ENCODE data around the gene DACT1. TPM values are rescaled to one million over a fixed set of nuclear protein-coding genes. Genes with fewer than 3 reads are reported as not detected.

The DACT1 gene
- total and polyA plus RNA-seq, 2 of the 13 experiments (the other 11 are each of a cell fraction or from before 2014, with no cell fraction given), result 0.01 TPM; not detected in 1

- Histone ChIP-seq H3K4me1 (ENCODE audit: insufficient read depth, low read length) (no peaks in the 10 kb centered on the region), H3K9ac (ENCODE audit: insufficient read depth, low read depth, low read length) (no peak overlapping the region), H3K4me3 (replicated peaks in 1 of 3; ENCODE audit: insufficient read depth in 1 of 3, low read depth in 2 of 3, low read length in 3 of 3) (no peak overlapping the region), H2AFZ (ENCODE audit: low read length) (no peak overlapping the region), H4K20me1 (ENCODE audit: insufficient read depth, low read length) (no peaks in the 10 kb centered on the region), H3K79me2 (ENCODE audit: insufficient read depth, low read length) (no peaks in the 10 kb centered on the region), H3K27me3 (ENCODE audit: control insufficient read depth in 1 of 2, insufficient read depth in 2 of 2, low read length in 2 of 2) (no peaks in the 10 kb centered on the region), H3K27ac (ENCODE audit: extremely low read length, insufficient read depth, low read length) (no peak overlapping the region), H3K36me3 (replicated peaks in 1 of 2; ENCODE audit: control insufficient read depth in 1 of 2, insufficient read depth in 2 of 2, low read length in 2 of 2) (no peaks in the 10 kb centered on the region), H3K9me3 (ENCODE audit: low read length) (no peaks in the 10 kb centered on the region), H3K4me2 (ENCODE audit: low read depth, low read length) (no peak overlapping the region)
- no peak for ATAC-seq
- DNase-seq (ENCODE audit: low spot score), result no peak
- FAIRE-seq, result no peak
- CTCF ChIA-PET (ENCODE audit: low intra/inter-chr PET ratio, low total read pairs), result no interaction called here
- intact Hi-C loops (cut with micrococcal nuclease; ENCODE audit: unreplicated experiment) (no loop called here), in situ Hi-C loops (cut with HindIII; ENCODE audit: extremely low pct_ligation_motif_present, low pct_unique_long_range_greater_than_20kb) (no loop called here)
- 26% methylated on average over 3 of the region's 3 CpGs for WGBS (ENCODE audit: low lambda C conversion rate)
- no TSS peak for BruUV-seq (replicated peaks)
- POLR2A ChIA-PET, result no interaction called here
- TF ChIP-seq ZNF761 (CRISPR knock-in tag; conservative IDR thresholded peaks at IDR 0.05) (no peak), DR1 (CRISPR knock-in tag; IDR thresholded peaks at IDR 0.05) (no peak), ZNF136 (CRISPR knock-in tag; IDR thresholded peaks at IDR 0.05; ENCODE audit: low read depth) (no peak), MED13 (CRISPR knock-in tag; IDR thresholded peaks at IDR 0.05) (no peak), HOXA9 (CRISPR knock-in tag; IDR thresholded peaks at IDR 0.05; ENCODE audit: borderline replicate concordance) (no peak), ZNF17 (CRISPR knock-in tag; IDR thresholded peaks at IDR 0.05) (no peak), SRSF4 (IDR thresholded peaks at IDR 0.05; ENCODE audit: low read depth, low read length, poor library complexity, severe bottlenecking) (no peak), ZNF354B (CRISPR knock-in tag; IDR thresholded peaks at IDR 0.05) (no peak), RBAK (CRISPR knock-in tag; IDR thresholded peaks at IDR 0.05) (no peak), ZNF280B (CRISPR knock-in tag; IDR thresholded peaks at IDR 0.05; ENCODE audit: borderline replicate concordance) (no peak)
These were observed 22.6 kb downstream of the DACT1 start for GRCh38 chr14:58660407-58660806.

Measured in HepG2 (cell line).